GM12878 (cell line): ENCODE results near the gene SLC29A1. TPM values are rescaled to one million over a fixed set of nuclear protein-coding genes. Genes with fewer than 3 reads are reported as not detected.
A peak's percentile ranks its signal among the peaks of the same experiment; 100 is the strongest.

Source experiments
- ASH2L ChIP-seq: fragments of 300-600, 200-600 bp; sonication (generic); IDR thresholded peaks from 2 replicates; pipeline ENCODE4 v1.6.1; 2017; ENCODE audit warnings: low read depth, mild to moderate bottlenecking, borderline replicate concordance
- ATF7 ChIP-seq: fragments of 450-650 bp; IDR thresholded peaks from 2 replicates; pipeline ENCODE4 v1.6.1; 2016; ENCODE audit warnings: low read depth, mild to moderate bottlenecking
- CUX1 ChIP-seq: IDR thresholded peaks from 2 replicates; pipeline ENCODE4 v1.6.1; 2012; ENCODE audit warnings: improper control_type of control experiment, low read depth, low read length; ENCODE audit not compliant: insufficient replicate concordance
- DPF2 ChIP-seq: fragments of 450-650 bp; IDR thresholded peaks from 2 replicates; pipeline ENCODE4 v1.6.1; 2017; ENCODE audit warnings: mild to moderate bottlenecking
- E2F4 ChIP-seq: IDR thresholded peaks from 2 replicates; pipeline ENCODE4 v1.6.1; 2012; ENCODE audit warnings: low read depth, low read length, improper control_type of control experiment
- EP300 ChIP-seq, 2 experiments: fragments of 150-350 bp in 1 of 2; IDR thresholded peaks; 2 replicates each; pipeline ENCODE4 v1.6.1; 2011 to 2012; ENCODE audit warnings: low read depth in 2 of 2, low read length in 2 of 2, borderline replicate concordance in 1 of 2, improper control_type of control experiment in 1 of 2, inconsistent platforms in 1 of 2; ENCODE audit not compliant: control insufficient read depth in 1 of 2
- FOXK2 ChIP-seq: fragments of 450-650 bp; IDR thresholded peaks from 2 replicates; pipeline ENCODE4 v1.6.1; 2017; ENCODE audit warnings: mild to moderate bottlenecking, moderate library complexity
- GATAD2B ChIP-seq: fragments of 450-650 bp; conservative IDR thresholded peaks from 2 replicates; pipeline ENCODE4 v1.6.1; 2017; ENCODE audit warnings: low read depth, mild to moderate bottlenecking, moderate library complexity
- IRF4 ChIP-seq: IDR thresholded peaks from 2 replicates; pipeline ENCODE4 v1.6.1; 2011; ENCODE audit warnings: low read depth, low read length
- IRF5 ChIP-seq: fragments of 450-650 bp; IDR thresholded peaks from 2 replicates; pipeline ENCODE4 v1.6.1; 2017; ENCODE audit warnings: borderline replicate concordance
- MAX ChIP-seq: IDR thresholded peaks from 2 replicates; pipeline ENCODE4 v1.6.1; 2012; ENCODE audit warnings: low read depth, low read length, improper control_type of control experiment
- MLLT1 ChIP-seq: fragments of 450-650 bp; IDR thresholded peaks from 2 replicates; pipeline ENCODE4 v1.6.1; 2016; ENCODE audit warnings: mild to moderate bottlenecking
- NBN ChIP-seq: fragments of 450-650 bp; IDR thresholded peaks from 2 replicates; pipeline ENCODE4 v1.6.1; 2016
- NR2F1 ChIP-seq: fragments of 450-650 bp; conservative IDR thresholded peaks from 2 replicates; pipeline ENCODE4 v1.6.1; 2017; ENCODE audit warnings: mild to moderate bottlenecking
- PKNOX1 ChIP-seq: fragments of 450-650 bp; IDR thresholded peaks from 2 replicates; pipeline ENCODE4 v1.6.1; 2016; ENCODE audit warnings: mild to moderate bottlenecking
- RAD21 ChIP-seq: IDR thresholded peaks from 2 replicates; pipeline ENCODE4 v1.6.1; 2011; ENCODE audit warnings: mild to moderate bottlenecking, low read depth, low read length, moderate library complexity; ENCODE audit not compliant: insufficient read depth
- SMARCA5 ChIP-seq: fragments of 450-650 bp; IDR thresholded peaks from 2 replicates; pipeline ENCODE4 v1.6.1; 2017; ENCODE audit warnings: mild to moderate bottlenecking
- ZNF384 ChIP-seq: IDR thresholded peaks from 2 replicates; pipeline ENCODE4 v1.6.1; 2012; ENCODE audit warnings: low read depth, mild to moderate bottlenecking, low read length, improper control_type of control experiment, borderline replicate concordance
- ZZZ3 ChIP-seq: IDR thresholded peaks from 2 replicates; pipeline ENCODE4 v1.6.1; 2011; ENCODE audit warnings: low read depth; ENCODE audit not compliant: control insufficient read depth, insufficient read length
- polyA plus RNA-seq, 11 experiments: library from polyadenylated mRNA; depleted of rRNA in 4 of 11; unstranded in 6 of 11; stranded (reverse) in 5 of 11; fragments of >200 nt; fragmentation: Nextera tagmentation in 4 of 11; fragmentation: Illumina TruSeq in 1 of 11; extraction: Ambion mirVana in 4 of 11; extraction: Trizol in 1 of 11; gene quantifications; 1 replicate in 1 of 11; 2 replicates in 10 of 11; pipeline versions ENCODE4 v1.2.1 to v1.2.3, GENCODE V29; 2011 to 2016; ENCODE audit warnings: inconsistent platforms in 2 of 11, missing spikeins in 2 of 11, low read depth in 1 of 11
- total RNA-seq, 4 experiments: library from RNA; depleted of rRNA in 3 of 4; stranded (reverse); fragments of >200 nt in 3 of 4; fragmentation: Illumina TruSeq in 1 of 4; extraction: Trizol in 1 of 4; gene quantifications; 2 replicates each; pipeline versions ENCODE4 v1.2.1 to v1.2.3, GENCODE V29; 2013 to 2021

The SLC29A1 gene
- total and polyA plus RNA-seq, 10 of the 15 experiments (the other 5 are each of a cell fraction or from before 2014, with no cell fraction given): 10.0 to 132 (median 93.4) TPM

GRCh38 chr6:44221291-44221960, 2.0 kb upstream of the SLC29A1 start (continued):
- TF ChIP-seq EP300 (IDR thresholded peaks at IDR 0.05; ENCODE audit: borderline replicate concordance in 1 of 2, control insufficient read depth in 1 of 2, low read depth in 2 of 2, low read length in 2 of 2) (0 out of 4 replicates have a peak, but pooled peaks of 1 of the 2 experiments have one; percentile 22), NBN (peak; percentile 62; the same call in 1 of the 2 replicates), ATF7 (peak; percentile 38; the same call in 1 of the 2 replicates), PKNOX1 (peak; percentile 64), E2F4 (no peak), ASH2L (no peak), IRF5 (no peak), ZNF384 (no peak), NR2F1 (no peak), IRF4 (0 out of 2 replicates have a peak, but pooled peaks have one; percentile 7), GATAD2B (0 out of 2 replicates have a peak, but pooled peaks have one; percentile 40), FOXK2 (peak; percentile 21; the same call in 1 of the 2 replicates), RAD21 (peak; percentile 65), MAX (peak; percentile 61; the same call in 1 of the 2 replicates), DPF2 (no peak), CUX1 (no peak), ZZZ3 (no peak), MLLT1 (0 out of 2 replicates have a peak, but pooled peaks have one; percentile 43), SMARCA5 (peak; percentile 84)
